Immature natural killer cell (primary cell): ENCODE results near the gene LARP1B. TPM values are rescaled to one million over a fixed set of nuclear protein-coding genes. Genes with fewer than 3 reads are reported as not detected.
"Not testable (repeated sequence)": the region's sequence is repeated elsewhere in the genome, so short reads cannot be mapped to it uniquely, and the experiment has no call there.

Experiments used
- DNase-seq, 3 donors: peaks; one replicate each; pipeline ENCODE4 v3.0.0; 2022; ENCODE audit warnings: mixed read lengths in 1 of 3
- H3K27ac Mint-ChIP-seq, 6 donors: one replicate each; pipeline ENCODE4 v1.8.0; 2020; ENCODE audit warnings: mixed read lengths in 6 of 6, mild to moderate bottlenecking in 5 of 6, inconsistent platforms in 4 of 6, moderate library complexity in 3 of 6
- H3K27me3 Mint-ChIP-seq, 3 donors: one replicate each; pipeline ENCODE4 v1.8.0; 2020 to 2021; ENCODE audit warnings: low read depth in 3 of 3, mild to moderate bottlenecking in 3 of 3, mixed read lengths in 3 of 3, moderate library complexity in 3 of 3, inconsistent platforms in 1 of 3
- H3K36me3 Mint-ChIP-seq, 3 donors: one replicate each; pipeline ENCODE4 v1.8.0; 2020; ENCODE audit warnings: mixed read lengths in 3 of 3, inconsistent platforms in 2 of 3, mild to moderate bottlenecking in 2 of 3
- H3K4me1 Mint-ChIP-seq, 2 donors: one replicate each; pipeline ENCODE4 v1.8.0; 2020; ENCODE audit warnings: inconsistent platforms in 2 of 2, mild to moderate bottlenecking in 2 of 2, mixed read lengths in 2 of 2, moderate library complexity in 1 of 2
- H3K4me3 Mint-ChIP-seq, 5 donors: one replicate each; pipeline ENCODE4 v1.8.0; 2020; ENCODE audit warnings: mild to moderate bottlenecking in 5 of 5, mixed read lengths in 5 of 5, inconsistent platforms in 3 of 5, moderate library complexity in 3 of 5
- H3K9me3 Mint-ChIP-seq, 6 donors: one replicate each; pipeline ENCODE4 v1.8.0; 2020; ENCODE audit warnings: mild to moderate bottlenecking in 6 of 6, mixed read lengths in 6 of 6, inconsistent platforms in 4 of 6, moderate library complexity in 3 of 6
- polyA plus RNA-seq, 3 donors: library from polyadenylated mRNA; unstranded; fragments of 300-500 nt; fragmentation: Illumina TruSeq; gene quantifications; one replicate each; pipeline ENCODE4 v1.2.3, GENCODE V29; 2021

LARP1B gene
- polyA plus RNA-seq, 3 donors from 2014 or later: 5.0 to 7.4 (median 7.3) TPM

DNA sequence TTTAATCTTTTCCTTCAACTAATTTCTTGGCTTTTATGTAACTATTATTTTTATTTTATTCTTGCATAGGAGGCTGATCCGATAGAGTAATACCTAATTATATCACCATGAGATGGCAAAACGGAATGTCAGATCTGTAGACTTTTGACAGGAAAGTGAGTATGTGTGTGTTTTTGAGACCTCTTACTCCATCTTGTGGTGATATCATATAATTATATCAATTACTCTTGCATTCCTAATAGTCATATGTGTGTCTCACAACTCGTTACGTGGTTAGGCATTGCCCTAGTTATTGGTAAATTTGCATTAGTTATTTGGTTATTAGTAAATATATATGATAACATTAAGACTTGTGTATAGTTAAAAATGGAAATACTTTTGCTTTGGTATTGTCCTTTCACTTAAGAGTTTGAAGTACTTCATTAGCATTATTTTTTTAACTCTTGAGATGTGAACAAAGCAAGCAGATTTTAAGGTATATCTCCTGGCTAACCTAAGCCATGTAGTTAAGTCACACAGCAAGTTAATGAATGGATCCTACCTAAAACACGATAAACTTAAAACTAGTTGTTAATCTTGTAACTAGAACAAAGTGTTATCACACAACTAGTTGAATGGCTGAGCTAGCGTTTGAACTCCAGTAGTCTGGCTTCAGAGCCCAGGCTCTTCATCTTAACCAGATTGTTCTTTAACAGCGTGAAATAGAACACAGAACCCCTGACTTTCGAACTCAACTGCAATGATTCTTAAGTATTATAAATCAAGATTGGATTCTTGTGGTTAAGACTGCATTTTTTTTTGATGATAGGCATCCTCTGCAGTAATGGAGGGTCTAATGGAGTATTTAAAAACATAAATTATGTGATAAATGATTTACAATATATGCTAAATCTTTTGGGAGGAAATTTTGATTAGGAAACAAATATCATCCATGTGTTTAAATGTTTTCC, 159.4 kb downstream of the LARP1B start:
- no peaks in the 10 kb centered on the region for H3K36me3 Mint-ChIP-seq
- H3K27me3 Mint-ChIP-seq: no peaks in the 10 kb centered on the region
- no peak overlapping the region for H3K4me3 Mint-ChIP-seq
- no peak overlapping the region for H3K27ac Mint-ChIP-seq
- no peak for DNase-seq
- H3K4me1 Mint-ChIP-seq: no peaks in the 10 kb centered on the region
- H3K9me3 Mint-ChIP-seq: peaks cover 0 to 1% (median 0%) of the 10 kb centered on the region in 6 donors

DNA sequence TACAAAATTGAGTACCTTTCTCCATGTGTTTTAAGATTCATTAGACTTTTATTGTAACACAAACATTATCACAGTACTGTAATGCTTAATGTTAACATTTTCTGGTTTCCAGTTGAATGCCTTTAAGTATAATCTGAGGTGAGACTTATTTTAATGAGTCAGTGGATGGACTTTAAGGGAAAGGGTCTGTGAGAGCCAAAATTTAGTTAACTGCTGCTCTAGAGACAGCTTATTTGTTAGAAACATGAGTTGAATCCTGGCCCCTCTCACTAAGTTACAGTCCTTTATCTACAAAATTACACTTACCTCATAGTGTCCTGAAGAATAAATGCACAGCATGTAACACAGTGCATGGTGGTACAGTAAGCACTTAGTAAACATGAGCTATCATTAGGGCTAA, 160.5 kb downstream of the LARP1B start:
- H3K9me3 Mint-ChIP-seq: peaks cover 0 to 2% (median 0%) of the 10 kb centered on the region in 6 donors
- H3K27ac Mint-ChIP-seq: no peak overlapping the region
- DNase-seq: no peak
- no peak overlapping the region for H3K4me3 Mint-ChIP-seq
- peaks cover 0 to under 1% (median 0%) of the 10 kb centered on the region in 3 donors for H3K27me3 Mint-ChIP-seq
- H3K4me1 Mint-ChIP-seq: no peaks in the 10 kb centered on the region
- no peaks in the 10 kb centered on the region for H3K36me3 Mint-ChIP-seq

DNA sequence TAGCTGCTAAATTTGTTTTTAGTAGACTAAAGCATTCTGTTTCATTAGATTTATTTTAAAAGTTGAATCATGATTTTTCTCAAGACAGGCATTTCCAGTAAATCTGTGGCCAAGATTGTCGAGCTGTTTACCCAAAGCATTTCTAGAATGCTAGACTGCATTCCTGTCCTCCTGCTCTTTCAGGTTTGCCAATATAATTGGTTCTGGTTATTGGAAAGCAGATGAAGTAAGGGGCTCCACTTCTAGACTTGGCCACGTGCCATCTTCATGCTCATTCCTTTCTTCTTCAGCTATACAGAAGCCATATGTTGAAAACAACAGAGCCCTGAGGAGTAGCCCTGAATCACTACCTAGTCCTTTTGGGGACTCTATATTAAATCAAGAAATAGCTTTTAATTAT, 164.0 kb downstream of the LARP1B start:
- no peaks in the 10 kb centered on the region for H3K4me1 Mint-ChIP-seq
- H3K4me3 Mint-ChIP-seq: no peak overlapping the region
- peaks cover 0 to 2% (median 0%) of the 10 kb centered on the region in 6 donors for H3K9me3 Mint-ChIP-seq
- H3K36me3 Mint-ChIP-seq: no peaks in the 10 kb centered on the region
- DNase-seq: no peak
- peaks cover 0 to 1% (median under 1%) of the 10 kb centered on the region in 3 donors for H3K27me3 Mint-ChIP-seq
- no peak overlapping the region for H3K27ac Mint-ChIP-seq

DNA sequence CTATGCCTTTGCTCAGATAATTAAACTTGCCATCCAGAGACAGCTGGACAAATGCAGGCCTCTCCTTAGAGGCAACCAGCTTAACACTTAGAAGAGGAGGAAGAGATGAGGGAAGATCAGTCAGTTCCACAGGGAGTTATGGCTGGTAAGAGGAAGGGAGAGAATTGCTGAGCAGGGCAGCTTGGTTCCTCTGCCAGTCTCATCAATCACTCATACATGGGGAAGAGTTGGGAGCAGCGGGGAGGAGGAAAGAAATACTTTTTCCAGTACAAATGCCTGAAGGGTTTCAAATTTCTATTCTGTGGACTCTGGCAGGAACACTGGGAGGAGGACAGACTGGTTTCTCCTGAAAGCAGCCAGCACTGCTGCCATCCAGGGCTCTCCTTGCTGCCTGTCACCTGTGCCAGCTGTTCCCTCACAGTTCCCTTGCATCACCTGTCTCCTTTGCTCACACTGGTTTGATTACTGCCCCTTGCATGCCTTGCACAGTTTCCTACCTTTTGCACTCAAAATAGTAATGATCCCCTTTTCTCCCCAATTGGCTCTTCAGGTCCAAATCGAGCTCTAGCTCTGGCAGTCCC, 167.0 kb downstream of the LARP1B start:
- Mint-ChIP-seq H3K27ac (no peak overlapping the region), H3K36me3 (no peaks in the 10 kb centered on the region)

DNA sequence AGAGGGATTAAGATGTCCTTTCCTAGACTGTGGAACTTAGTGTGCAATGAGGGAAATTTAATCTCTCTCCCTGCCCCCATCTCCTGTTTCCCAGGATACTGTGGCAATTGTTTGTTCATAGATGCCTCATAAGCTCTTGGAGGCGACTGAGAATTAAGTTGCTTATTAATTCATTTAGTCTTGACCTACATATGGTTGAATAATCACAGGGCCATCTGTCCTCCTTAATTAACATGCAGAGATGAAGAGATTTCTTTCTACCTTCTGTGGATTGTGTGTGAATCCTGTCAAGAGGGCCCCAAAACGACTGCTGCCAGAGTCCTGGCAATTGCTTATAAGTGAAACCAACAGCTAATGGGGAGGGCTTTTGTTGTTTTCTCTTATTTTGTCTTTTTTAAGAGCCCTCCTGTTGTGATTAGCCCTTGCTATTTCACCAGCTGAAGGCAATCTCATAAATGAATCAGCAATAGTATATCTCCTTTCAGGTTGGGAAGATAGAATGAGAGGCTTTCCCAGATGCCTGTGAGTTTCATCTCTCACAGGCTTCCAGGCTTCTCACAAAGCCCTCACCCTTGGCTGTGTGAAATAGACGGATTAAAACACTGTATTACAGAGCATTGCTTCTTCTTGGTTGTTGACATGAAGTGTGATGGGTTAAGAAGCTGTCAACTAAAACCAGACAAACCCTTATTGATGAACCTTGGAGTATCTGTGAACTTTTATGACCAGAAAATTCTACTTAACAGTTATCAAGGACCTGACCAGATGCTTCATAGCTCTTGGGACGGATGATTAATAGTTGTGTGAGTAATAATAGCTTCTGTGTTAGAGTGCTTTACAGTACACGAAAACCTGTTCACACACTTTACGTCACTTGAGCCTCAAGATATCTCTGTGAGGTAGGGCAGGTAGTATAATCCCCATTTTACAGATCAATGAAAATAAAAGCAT, 168.0 kb downstream of the LARP1B start:
- no peak overlapping the region for H3K27ac Mint-ChIP-seq
- peaks cover 0 to 10% (median 1%) of the 10 kb centered on the region in 3 donors for H3K27me3 Mint-ChIP-seq
- H3K4me3 Mint-ChIP-seq: no peak overlapping the region
- H3K9me3 Mint-ChIP-seq: peaks cover 0 to 2% (median 0%) of the 10 kb centered on the region in 6 donors
- H3K4me1 Mint-ChIP-seq: no peaks in the 10 kb centered on the region
- no peaks in the 10 kb centered on the region for H3K36me3 Mint-ChIP-seq
- no peak for DNase-seq

More for the DNA sequence above, 167.0 kb downstream of the LARP1B start:
- DNase-seq: no peak
- no peaks in the 10 kb centered on the region for H3K4me1 Mint-ChIP-seq
- no peak overlapping the region for H3K4me3 Mint-ChIP-seq
- H3K27me3 Mint-ChIP-seq: peaks cover 0 to 7% (median 1%) of the 10 kb centered on the region in 3 donors
- peaks cover 0 to 2% (median 0%) of the 10 kb centered on the region in 6 donors for H3K9me3 Mint-ChIP-seq

DNA sequence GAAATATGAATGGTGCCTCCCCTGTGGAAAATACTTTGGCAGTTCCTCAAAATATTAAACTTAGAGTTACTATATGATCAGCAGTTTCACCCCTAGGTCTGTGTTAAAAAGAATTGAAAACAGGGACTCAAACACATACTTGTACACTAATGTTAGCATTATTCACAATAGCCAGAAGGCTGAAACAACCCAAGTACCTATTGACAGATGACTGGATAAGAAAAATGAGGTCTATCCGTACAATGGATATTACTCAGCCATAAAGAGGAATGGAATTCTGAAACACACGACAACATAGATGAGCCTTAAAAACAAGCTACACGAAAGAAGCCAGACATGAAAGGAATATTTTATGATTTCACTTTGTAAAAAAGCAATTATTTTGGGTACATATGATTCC, 171.6 kb downstream of the LARP1B start:
- DNase-seq: no peak
- H3K36me3 Mint-ChIP-seq: no peaks in the 10 kb centered on the region
- no peak overlapping the region for H3K4me3 Mint-ChIP-seq
- H3K4me1 Mint-ChIP-seq: no peaks in the 10 kb centered on the region
- H3K27me3 Mint-ChIP-seq: peaks cover 2 to 13% (median 6%) of the 10 kb centered on the region in 3 donors
- no peaks in the 10 kb centered on the region for H3K9me3 Mint-ChIP-seq
- no peak overlapping the region for H3K27ac Mint-ChIP-seq

DNA sequence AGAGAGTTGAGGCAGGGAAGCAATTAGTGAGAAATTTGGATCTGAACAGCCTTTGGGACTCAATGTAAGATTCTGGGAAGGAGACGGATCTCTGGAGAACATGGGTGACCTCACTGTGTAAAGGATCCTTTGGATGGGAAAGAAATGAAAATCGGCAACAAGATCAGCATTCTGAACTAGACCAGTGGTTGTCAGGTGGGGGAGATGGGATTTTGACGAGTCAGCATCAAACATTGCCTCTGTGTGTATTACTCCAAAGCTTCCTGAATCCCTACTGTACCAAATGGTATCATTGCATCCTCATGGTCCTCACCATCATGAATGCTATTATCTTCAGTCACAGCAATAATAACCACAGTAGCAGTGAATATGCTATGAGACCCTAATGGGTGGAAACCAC, 173.7 kb downstream of the LARP1B start:
- Mint-ChIP-seq H3K9me3 (peaks cover 0 to 1% (median 0%) of the 10 kb centered on the region in 6 donors), H3K36me3 (no peaks in the 10 kb centered on the region), H3K4me3 (no peak overlapping the region), H3K4me1 (no peaks in the 10 kb centered on the region), H3K27me3 (peaks cover 2 to 13% (median 6%) of the 10 kb centered on the region in 3 donors), H3K27ac (no peak overlapping the region)
- DNase-seq: no peak

DNA sequence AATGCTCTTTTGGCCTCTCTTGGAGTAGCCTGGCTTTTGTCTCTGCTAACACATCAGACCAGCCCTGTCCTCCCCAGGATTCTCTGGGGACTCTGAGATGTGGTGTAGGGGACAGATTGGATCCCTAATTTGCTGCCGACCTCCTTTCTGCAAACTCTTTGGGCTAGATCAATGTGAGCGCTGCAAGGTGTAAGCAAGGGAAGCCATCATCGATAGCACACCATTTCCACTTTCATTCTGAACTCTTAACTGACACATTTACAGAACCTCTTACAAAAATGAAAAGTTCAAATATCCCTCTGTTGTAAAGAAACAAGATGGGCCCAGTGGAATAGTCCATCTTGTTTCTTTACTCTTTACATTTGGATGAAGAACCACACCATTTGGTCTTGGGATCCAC, 179.9 kb downstream of the LARP1B start:
- H3K4me3 Mint-ChIP-seq: no peak overlapping the region
- no peaks in the 10 kb centered on the region for H3K4me1 Mint-ChIP-seq
- DNase-seq: no peak
- H3K9me3 Mint-ChIP-seq: peaks cover 0 to 2% (median 0%) of the 10 kb centered on the region in 6 donors
- H3K27me3 Mint-ChIP-seq: peaks cover 3 to 5% (median 3%) of the 10 kb centered on the region in 3 donors
- no peaks in the 10 kb centered on the region for H3K36me3 Mint-ChIP-seq
- no peak overlapping the region for H3K27ac Mint-ChIP-seq

DNA sequence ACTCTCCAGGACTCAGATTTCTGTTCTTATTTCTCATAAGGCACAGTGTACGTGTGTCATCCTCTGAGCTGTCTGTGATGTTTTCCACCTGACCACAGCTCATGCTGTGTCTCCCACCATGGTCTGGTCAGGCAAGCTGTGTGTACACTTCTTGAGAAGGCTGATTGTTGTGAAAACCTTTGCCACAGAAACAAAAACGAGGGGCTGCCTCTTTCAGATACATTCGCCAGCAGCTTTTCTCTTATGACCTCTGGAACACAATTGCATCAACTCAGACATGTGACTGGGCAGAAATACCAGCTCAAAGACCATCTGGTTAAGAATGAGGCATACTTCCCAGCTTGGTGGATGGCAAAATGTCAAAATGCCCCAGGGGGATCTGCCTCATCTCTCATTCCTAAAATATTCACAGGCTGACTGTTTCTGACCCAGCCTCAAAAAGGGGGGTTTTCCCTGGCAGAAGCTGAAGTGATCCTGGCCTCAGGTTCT, 180.4 kb downstream of the LARP1B start:
- H3K27ac Mint-ChIP-seq: no peak overlapping the region
- no peak for DNase-seq
- H3K9me3 Mint-ChIP-seq: peaks cover 0 to 3% (median 0%) of the 10 kb centered on the region in 6 donors
- no peaks in the 10 kb centered on the region for H3K4me1 Mint-ChIP-seq
- H3K27me3 Mint-ChIP-seq: peaks cover 3 to 5% (median 3%) of the 10 kb centered on the region in 3 donors
- H3K4me3 Mint-ChIP-seq: no peak overlapping the region
- H3K36me3 Mint-ChIP-seq: no peaks in the 10 kb centered on the region

DNA sequence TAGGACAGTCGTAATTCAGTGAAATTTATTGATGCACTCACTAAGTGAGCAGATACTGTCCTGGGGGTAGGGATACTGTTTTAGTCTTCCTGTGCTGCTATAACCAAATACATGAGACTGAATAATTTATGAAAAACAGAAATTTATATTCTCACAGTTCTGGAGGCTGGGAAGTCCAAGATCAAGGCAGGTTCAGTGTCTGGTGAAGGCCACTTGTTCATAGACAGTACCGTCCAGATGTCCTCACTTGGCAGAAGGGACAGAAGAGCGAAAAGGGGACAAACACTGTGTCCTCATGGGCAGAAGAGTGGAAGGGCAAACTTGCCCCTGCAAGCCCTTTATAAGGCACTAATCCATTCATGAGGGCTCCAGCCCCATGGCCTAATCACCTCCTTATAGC, 180.9 kb downstream of the LARP1B start:
- Mint-ChIP-seq H3K36me3 (no peaks in the 10 kb centered on the region), H3K4me1 (no peaks in the 10 kb centered on the region), H3K27ac (no peak overlapping the region)

DNA sequence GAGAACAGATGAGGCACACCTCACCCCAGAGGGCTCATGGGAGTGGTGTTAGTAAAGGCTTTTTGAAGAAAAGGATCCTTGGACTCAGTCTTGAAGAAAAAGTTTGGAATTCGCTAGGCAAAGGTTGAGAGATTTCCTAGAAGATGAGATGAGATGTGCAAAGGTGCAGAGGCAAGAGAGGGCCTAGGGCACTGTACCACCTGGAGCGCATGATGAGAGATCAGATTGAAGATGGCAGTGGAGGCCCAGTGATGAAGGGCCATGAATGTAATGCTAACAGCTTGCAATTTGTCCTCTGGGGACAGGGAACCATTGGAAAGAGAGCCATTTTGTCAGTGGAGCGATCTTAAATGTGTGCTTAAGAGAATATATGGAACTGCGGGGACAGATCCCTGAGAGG, 181.5 kb downstream of the LARP1B start:
- no peak for DNase-seq
- Mint-ChIP-seq H3K4me3 (no peak overlapping the region), H3K27ac (peak overlapping the region in 1 of 6 donors; percentile 29), H3K9me3 (peaks cover 0 to 3% (median 0%) of the 10 kb centered on the region in 6 donors), H3K27me3 (peaks cover 3 to 5% (median 3%) of the 10 kb centered on the region in 3 donors), H3K36me3 (no peaks in the 10 kb centered on the region), H3K4me1 (no peaks in the 10 kb centered on the region)

More for the DNA sequence above, 180.9 kb downstream of the LARP1B start:
- H3K27me3 Mint-ChIP-seq: peaks cover 3 to 5% (median 3%) of the 10 kb centered on the region in 3 donors
- no peak for DNase-seq
- H3K4me3 Mint-ChIP-seq: no peak overlapping the region
- peaks cover 0 to 3% (median 0%) of the 10 kb centered on the region in 6 donors for H3K9me3 Mint-ChIP-seq

DNA sequence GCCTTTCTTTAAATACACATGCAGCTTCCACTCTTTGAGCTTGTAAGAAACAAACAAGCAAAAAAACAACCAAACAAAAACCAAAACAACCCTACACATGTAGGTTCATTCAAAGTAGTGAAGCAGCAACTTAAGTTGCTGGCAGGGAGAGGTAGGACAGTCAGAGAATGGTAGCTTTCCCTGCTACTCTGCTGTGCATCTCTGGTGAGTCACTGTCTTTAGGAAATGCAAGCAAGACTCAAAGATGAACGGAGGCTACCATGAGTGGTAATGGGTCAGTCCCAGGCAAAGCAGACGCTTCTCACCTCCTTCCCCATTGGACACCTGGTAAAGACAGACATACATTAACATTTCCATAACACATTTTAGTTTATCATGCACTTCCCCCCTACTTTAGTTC, 183.3 kb downstream of the LARP1B start:
- H3K4me1 Mint-ChIP-seq: no peaks in the 10 kb centered on the region
- H3K27ac Mint-ChIP-seq: no peak overlapping the region
- H3K36me3 Mint-ChIP-seq: no peaks in the 10 kb centered on the region
- peaks cover 0 to 8% (median 1%) of the 10 kb centered on the region in 6 donors for H3K9me3 Mint-ChIP-seq
- peaks cover 3 to 5% (median 3%) of the 10 kb centered on the region in 3 donors for H3K27me3 Mint-ChIP-seq
- DNase-seq: no peak
- no peak overlapping the region for H3K4me3 Mint-ChIP-seq

DNA sequence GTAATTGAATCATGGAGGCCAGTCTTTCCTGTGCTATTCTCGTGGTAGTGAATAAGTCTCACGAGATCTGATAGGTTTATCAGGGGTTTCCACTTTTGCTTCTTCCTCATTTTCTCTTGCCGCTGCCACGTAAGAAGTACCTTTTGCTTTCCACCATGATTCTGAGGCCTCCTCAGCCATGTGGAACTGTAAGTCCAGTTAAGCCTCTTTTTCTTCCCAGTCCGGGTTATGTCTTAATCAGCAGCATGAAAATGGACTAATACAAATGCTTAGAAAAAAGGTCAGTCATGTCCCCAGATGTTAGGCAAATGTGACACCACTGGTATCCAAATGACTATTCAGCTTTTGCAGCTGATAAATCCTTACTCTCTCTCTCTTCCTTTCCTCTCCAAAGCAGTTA, 184.3 kb downstream of the LARP1B start:
- H3K27me3 Mint-ChIP-seq, H3K36me3 Mint-ChIP-seq, DNase-seq, H3K4me3 Mint-ChIP-seq, H3K4me1 Mint-ChIP-seq, H3K27ac Mint-ChIP-seq: not testable (repeated sequence)
- H3K9me3 Mint-ChIP-seq: peaks cover 0 to 15% (median 4%) of the 10 kb centered on the region in 6 donors
